SIG-M5 treated with dmso at 0.1 percent for 504 hours (cell line): ENCODE measurements around the gene COL5A1.

ENCODE experiments used
- DNase-seq: peaks from one replicate; lab custom pipeline; 2025; ENCODE audit not compliant: unreplicated experiment; lab: John Stamatoyannopoulos, UW

Gene COL5A1

DNA sequence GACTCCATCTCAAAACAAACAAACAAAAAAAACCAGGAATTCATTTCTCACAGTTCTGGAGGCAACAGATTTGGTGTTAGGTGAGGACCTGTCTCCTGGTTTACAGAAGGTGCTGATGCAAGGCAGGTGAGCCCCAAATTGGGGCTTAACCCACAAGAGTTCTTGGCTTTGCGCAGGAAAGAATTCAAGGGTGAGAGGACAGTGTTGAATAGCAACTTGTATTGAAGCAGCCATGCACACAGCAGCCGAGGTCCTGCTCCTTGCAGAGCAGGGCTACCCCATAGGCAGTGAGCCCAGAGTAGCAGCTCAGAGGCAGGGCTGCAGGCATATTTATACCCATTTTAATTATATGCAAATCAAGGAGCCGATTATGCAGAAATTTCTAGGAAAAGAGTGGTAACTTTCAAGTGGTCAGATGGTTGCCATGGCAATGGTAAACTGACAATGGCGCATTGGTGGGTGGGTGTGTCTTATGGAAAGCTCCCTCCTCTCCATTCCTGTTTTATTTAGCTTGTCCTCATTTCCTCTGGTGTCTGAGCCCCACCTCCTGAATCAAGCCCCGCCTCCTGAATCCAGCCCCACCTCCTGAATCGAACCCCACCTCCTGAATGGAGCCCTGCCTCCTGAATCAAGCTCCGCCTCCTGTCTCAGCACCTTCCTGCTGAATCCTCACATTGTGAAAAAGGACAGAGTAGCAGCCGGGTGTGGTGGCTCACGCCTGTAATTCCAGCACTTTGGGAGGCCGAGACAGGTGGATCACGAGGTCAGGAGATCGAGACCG is 34.5 kb upstream of the COL5A1 start:
- no peak for DNase-seq

GRCh38 chr9:134607971-134608370 is 33.6 kb upstream of the COL5A1 start:
- DNase-seq = no peak

DNA sequence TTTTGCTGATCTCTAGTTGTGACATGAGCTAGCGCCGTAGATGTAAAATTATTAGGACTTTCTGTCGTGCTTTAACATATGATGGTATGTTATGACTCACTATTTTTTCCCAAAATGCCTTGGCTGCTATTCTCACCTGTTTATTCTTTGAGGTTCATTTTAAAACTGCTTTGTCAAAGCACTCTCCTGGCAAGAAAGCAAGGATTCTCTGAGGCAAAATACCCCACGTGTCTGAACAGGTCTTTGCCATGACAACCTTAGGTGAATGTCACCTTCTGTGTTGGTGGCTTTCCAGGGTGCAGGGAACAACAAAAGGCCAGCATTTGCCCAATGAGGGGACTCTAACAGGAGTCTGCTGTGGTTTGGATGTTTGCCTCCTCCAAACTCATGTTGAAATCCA is 30.6 kb upstream of the COL5A1 start:
- DNase-seq = no peak

DNA sequence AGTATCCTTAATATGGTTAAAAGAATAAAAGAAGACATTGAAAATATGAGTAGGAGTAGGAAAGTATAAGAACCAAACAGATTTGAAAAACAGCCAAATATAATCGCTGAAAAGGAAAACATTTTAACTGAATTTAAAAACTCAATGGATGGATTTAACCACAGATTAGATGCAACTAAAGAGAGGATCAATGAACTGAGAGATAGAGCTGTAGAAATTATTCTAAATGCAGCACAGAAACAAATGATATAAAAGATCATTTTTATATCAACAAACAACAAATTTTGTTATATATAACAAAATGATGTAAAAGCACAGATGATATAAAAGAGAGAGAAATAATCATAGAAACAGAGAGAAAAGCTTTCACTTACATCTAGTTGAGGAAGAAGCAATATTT is 29.3 kb upstream of the COL5A1 start:
- DNase-seq = no peak

- DNase-seq = no peak
These were observed 28.9 kb upstream of the COL5A1 start for GRCh38 chr9:134612715-134613114.

DNA sequence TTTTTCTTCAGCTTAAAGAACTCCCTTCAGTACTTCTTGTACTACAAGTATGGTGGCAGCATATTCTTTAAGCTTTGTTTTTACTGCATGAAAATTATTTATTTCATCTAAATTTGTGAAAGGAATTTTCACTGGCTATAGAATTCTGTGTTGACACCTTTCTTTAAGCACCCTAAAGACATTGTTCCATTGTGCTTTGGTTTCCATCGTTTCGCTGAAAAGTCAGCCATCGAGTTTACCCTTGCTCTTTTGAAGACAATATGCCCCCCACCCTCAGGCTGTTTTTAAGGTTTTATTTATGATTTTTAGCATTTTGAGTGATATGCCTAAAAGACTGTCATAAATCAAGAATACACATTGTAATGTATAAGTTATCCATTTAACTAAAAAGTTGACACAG is 27.3 kb upstream of the COL5A1 start:
- no peak for DNase-seq

- no peak for DNase-seq
These were observed 25.3 kb upstream of the COL5A1 start for GRCh38 chr9:134616341-134616740.

DNA sequence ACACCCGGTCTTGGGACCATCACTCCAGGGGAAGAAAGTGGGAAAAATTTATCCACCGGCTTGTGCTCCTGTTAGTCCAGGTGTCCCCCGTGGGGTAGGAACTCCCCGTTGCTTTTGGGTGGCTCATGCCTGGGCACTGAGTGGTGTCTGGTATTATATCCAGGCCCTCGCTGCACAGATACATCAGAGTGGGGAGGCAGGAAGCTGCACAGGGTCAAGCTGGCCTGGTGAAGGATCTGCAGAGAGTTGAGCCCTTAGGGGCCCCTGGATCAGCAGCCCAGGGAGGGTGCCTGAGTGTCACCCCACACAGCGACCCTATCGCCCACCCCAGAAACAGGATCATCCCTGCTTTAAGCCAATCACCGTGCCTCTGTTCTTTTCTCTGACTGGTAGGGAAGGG is 24.4 kb upstream of the COL5A1 start:
- DNase-seq = no peak

GRCh38 chr9:134617836-134618162 is 23.8 kb upstream of the COL5A1 start:
- no peak for DNase-seq

DNA sequence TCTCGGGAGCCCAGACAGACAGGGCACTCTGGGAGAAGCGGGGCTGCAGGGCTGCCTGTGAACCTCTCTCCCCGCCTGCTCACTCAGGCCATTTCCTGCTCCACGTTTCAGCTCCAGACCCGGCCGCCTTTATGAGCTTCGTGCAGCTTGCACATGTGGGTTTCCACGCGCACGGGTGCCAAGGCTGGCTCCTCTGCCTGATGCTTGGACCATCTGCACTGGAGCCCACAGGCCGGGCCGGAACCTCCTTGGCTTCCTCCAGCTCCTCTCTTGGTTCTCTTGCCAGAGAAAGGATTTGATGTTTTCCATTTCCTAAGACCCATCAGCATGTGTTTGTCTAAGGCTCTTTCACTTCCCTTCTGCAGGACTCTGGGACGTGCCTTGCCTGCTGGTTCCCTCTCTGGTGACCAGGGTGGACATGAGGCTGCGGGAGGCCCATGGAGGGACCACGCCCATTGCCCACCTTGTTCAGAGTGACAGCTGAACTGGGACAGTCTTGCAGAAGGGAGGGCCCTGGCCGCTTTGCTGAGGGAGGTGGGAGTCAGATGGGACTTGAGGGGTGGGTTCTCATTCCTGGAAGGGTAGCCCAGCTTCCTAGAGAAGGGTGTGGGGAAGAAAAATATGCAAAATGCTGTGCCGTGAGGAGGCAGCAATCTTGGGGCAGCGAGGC is 23.3 kb upstream of the COL5A1 start:
- DNase-seq = no peak

DNA sequence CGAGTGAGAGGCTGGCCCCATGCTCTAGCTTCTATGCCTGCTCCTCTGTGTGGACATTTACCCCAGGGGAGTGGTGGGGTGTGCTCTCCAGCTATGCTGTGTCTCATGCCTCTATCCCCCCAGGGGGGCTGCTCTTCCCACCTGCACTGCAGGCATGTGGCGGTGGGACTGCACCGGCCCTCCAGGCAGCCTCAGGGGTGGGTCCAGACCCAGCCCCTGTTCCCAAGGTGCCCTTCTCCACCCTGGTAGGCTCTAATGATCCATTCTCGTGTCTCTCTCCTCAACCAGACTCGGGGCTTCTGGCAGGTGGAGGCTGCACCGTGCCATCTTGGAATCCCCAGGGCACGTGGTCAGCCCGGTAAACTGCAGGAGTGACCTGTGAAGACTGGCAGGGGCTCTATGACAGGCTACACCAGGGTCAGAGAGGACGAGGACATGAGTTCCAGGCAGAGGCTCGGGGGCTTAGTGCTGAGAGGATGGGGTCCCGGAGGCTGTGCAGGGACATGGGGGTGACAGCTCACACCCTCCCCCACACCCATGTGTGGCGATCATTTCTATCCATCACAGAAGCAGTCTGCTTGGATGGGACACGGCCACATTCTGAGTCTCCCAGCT is 22.7 kb upstream of the COL5A1 start:
- no peak for DNase-seq

GRCh38 chr9:134619448-134619982 is 22.1 kb upstream of the COL5A1 start:
- DNase-seq = no peak

DNA sequence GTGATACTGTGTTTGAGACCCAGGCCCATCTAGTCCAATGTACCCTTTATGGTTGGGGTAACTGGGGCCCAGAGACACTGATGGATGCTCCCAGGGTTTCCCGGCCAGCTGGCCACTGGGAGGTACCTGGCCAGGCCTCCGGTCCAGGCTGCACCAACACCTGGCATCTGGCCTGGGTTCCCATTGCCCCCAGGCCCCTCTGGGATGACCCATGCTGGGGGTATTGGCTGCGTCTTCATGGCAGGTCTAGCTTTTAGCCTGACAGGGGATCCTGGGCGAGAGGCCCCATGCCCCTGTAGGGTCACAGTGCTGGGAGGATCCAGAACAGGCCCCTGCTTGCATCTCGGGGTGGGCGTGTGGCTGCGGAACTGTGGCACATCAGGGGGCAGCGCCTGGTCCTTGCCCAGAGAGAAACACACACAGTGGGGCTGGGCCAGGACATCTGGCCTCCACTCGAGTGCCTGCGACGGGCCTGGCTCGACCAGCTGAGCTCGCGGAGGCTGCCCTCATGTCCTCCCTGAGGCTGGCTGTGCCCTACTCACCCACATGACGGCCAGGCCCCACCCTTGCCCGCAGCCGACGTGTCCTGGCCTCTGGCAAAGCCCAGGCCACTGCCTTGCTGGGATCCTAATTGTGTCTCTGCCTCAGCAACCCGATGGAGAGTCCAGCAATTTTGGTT is 21.5 kb upstream of the COL5A1 start:
- DNase-seq = no peak

- DNase-seq = no peak
These were observed 20.6 kb upstream of the COL5A1 start for GRCh38 chr9:134620751-134621557.

- DNase-seq = no peak
These were observed 20.0 kb upstream of the COL5A1 start for GRCh38 chr9:134621558-134622110.

DNA sequence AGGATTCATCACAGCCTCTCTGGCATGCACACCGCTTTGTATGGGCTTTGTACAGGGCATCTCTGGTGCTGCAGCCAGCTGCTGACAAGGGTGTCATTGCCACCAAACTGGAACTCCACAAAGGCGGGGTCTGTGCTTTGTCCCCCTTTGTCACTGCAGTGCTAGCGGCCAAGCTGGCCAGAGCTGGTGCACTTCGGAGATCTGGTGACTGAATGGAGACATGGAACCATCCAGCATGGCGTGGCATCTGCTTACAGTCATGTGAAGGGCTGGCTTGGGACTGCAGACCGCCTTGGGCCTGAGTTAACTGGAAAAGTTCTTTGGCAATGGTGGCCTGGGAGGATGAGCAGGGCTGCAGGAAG is 18.7 kb upstream of the COL5A1 start:
- DNase-seq = no peak

DNA sequence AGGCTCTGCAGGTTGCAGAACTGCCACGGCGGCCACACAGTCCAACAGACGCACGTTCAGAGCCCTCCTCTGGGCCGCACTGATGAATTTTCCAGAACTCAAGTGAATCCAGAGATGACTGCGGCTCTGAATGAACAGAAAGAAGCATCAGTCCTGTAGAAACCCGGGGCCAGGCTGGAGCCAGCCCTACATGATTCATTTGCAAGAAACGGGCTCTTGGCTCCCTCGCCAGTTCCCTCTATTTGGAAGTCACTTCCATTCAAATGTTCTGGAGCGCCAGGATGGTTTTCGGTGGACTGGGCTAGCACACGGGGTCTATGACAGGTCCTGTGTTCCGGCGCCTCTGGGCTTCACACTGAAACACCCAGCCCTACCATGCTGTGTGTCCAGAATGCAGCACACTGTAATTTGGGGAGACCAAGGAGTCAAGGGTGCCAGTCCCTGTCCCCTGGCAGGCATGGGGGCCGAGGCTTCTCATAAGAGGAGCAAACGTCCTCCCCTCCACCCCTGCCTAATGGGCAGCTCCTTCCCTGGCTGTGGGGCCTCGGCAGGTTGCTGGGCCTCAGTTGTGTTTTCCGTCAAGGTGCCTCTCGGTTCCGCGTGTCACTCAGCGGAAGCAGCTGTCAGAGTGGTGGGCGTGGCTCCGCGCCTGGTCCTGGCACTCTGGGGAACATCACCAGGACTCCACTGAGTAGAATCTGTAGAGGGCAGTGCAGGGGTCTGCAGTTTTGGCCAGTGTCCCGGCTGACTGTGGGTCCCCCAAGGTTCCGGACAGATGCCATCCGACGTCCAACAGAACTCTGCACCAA is 18.1 kb upstream of the COL5A1 start:
- DNase-seq = no peak

DNA sequence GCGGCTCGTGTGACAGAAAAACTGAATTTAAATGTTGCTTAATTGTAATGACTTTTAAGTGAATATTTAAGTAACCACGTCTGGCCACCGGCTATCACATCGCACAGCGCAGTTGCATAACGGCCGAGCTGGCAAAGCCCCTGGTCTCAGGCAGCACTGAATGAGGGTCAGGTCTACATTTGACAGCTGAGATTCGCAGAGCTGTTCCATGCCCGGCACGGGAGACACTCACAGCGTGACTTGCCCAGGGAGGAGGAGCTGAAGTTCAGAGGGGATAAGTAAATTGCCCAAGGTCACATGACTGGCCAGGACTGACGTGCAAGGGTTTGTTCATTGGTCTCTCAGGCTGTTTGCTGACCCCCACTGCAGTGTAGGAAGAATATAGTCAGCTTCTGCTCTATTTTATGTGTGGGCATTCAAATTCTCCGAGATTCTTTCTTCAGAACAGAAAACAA is 17.4 kb upstream of the COL5A1 start:
- DNase-seq = no peak

DNA sequence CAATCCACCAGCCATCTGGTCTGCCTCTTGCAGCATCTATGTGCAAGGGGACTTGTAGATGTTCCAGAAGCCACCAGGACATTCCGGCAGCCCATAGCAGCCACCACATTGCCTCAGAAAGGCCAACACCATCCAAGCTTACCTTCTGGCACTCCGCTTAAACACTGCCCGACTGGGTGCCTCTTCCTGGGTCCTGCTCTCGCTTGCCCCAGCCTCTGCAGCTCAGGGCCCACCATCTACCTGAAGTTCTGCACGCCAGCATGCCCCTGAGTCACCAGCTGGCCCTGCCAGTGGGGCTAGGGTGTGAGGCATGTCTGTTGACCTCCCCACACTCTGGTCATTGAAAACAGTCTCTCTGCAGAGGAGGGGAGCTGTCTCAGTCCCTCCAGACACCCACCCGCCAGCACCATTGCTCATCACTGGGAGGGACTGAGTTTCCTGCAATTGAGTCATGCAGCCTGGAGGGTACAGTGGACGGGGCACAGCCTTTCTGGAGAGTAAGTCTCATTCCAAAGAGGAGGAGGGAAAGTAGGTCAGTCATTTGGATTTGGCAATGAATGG is 16.9 kb upstream of the COL5A1 start:
- no peak for DNase-seq
